GM12892 (cell line): ENCODE data around the gene MRPL14.
"Not testable (repeated sequence)": the region's sequence is repeated elsewhere in the genome, so short reads cannot be mapped to it uniquely, and the experiment has no call there.

ENCODE experiments used
- DNase-seq: peaks from one replicate; pipeline ENCODE4 v3.0.0; 2011; ENCODE audit not compliant: insufficient read length
- FAIRE-seq: peaks from 2 replicates; lab custom pipeline; 2011; peaks lifted over from hg19 to GRCh38; lab: Jason Lieb, UNC
- POLR2A ChIP-seq: IDR thresholded peaks from 2 replicates; pipeline ENCODE4 v1.6.1; 2011; ENCODE audit warnings: low read depth, low read length, control low read depth
- POLR2AphosphoS5 ChIP-seq: IDR thresholded peaks from 2 replicates; pipeline ENCODE4 v1.6.1; 2011; ENCODE audit warnings: low read depth, low read length, control low read depth
- TAF1 ChIP-seq: IDR thresholded peaks from 2 replicates; pipeline ENCODE4 v1.6.1; 2011; ENCODE audit warnings: low read depth, mild to moderate bottlenecking, control low read depth, low read length, borderline replicate concordance

MRPL14 gene

GRCh38 chr6:44099192-44099591 is 28.1 kb downstream of the MRPL14 start:
- FAIRE-seq (no peak), DNase-seq (no peak)
- TF ChIP-seq POLR2AphosphoS5 (no peak), TAF1 (no peak), POLR2A (no peak)

DNA sequence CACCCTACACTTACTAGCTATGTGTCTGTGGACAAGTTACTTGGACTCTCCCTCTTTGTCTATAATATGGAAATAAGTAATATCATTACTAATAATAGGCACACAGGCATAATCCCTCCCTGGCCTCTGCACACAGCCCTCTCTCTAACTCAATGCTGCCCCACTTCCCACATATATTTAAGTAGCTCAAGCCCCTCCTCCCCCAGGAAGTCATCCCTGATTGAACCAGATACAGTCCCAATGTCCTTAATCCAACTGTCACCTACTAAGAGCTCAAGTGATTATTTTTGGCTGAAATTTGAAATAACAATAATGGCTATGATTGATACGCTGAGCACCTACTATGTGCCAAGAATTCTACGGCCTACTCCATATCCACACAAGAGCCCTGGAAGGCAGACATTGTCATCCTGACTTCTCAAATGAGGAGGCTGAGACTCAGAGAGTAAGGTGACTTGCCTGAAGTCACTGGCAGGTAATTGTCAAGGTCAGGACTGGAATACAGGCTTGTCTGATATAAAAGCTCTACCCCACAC is 29.4 kb downstream of the MRPL14 start:
- no peak for DNase-seq
- no peak for FAIRE-seq
- TF ChIP-seq POLR2A (no peak), TAF1 (no peak), POLR2AphosphoS5 (no peak)

DNA sequence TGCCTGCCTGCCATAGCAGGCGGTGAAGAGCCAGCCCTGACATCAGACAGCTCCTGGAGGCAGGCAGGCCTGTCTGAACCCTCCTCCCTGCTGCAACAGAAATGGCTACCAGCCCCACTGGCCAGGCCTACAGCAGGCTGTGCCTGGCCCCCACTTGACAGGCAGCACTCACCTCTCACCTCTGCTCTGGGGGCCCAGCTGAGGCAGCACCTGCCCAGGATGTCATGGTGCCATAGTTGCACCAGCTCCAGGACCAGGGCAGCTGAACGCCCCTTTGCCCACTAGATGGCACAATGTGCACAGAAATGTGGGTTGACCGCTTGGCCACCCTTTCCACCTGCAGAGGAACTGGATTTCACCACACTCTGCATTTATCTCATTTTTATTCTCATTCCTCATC is 30.6 kb downstream of the MRPL14 start:
- FAIRE-seq: peak; percentile 70
- peak; percentile 69 for DNase-seq
- no peak for TF ChIP-seq POLR2A
- no peak for TF ChIP-seq TAF1
- no peak for TF ChIP-seq POLR2AphosphoS5

DNA sequence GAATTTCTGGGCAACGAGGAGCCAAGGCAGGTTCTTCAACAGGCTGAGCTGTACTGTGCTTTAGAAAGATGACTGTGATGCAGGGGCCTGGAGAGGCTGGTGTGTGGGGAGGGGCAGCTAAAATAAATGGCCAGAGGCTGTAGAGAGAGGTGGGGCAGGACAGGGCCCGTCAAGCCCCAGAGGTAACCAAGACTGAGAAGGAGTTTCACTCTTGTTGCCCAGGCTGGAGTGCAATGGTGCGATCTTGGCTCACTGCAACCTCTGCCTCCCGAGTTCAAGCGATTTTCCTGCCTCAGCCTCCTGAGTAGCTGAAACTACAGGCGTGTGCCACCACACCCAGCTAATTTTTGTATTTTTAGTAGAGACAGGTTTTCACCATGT is 32.0 kb downstream of the MRPL14 start:
- not testable (repeated sequence) for FAIRE-seq, DNase-seq

- DNase-seq (no peak), FAIRE-seq (no peak)
- no peak for TF ChIP-seq TAF1
- TF ChIP-seq POLR2A: no peak
- TF ChIP-seq POLR2AphosphoS5: no peak
These were observed 32.6 kb downstream of the MRPL14 start for GRCh38 chr6:44094403-44095242.

- TF ChIP-seq POLR2A (no peak), TAF1 (no peak), POLR2AphosphoS5 (no peak)
- DNase-seq (no peak), FAIRE-seq (no peak)
These were observed 33.4 kb downstream of the MRPL14 start for GRCh38 chr6:44093750-44094402.

DNA sequence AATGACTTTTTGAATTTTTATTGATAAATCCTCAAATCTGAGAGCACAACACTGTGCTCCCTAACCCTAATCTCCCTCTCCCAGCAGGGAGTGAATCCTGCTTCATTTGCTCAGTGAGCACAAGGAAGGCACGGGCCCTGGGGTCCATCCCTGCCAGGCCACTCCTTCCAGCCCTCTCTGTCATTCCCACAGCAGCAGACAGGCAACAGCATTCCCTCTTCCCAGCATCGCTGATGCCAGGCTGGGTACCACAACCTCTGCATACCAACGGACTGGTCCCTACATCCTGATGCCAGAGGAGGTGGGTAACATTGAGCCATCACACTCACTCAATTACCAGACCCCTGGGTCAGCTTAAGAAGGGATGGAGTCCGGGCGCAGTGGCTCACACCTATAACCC is 34.2 kb downstream of the MRPL14 start:
- DNase-seq (no peak), FAIRE-seq (no peak)
- TF ChIP-seq TAF1 (no peak), POLR2A (no peak), POLR2AphosphoS5 (no peak)

DNA sequence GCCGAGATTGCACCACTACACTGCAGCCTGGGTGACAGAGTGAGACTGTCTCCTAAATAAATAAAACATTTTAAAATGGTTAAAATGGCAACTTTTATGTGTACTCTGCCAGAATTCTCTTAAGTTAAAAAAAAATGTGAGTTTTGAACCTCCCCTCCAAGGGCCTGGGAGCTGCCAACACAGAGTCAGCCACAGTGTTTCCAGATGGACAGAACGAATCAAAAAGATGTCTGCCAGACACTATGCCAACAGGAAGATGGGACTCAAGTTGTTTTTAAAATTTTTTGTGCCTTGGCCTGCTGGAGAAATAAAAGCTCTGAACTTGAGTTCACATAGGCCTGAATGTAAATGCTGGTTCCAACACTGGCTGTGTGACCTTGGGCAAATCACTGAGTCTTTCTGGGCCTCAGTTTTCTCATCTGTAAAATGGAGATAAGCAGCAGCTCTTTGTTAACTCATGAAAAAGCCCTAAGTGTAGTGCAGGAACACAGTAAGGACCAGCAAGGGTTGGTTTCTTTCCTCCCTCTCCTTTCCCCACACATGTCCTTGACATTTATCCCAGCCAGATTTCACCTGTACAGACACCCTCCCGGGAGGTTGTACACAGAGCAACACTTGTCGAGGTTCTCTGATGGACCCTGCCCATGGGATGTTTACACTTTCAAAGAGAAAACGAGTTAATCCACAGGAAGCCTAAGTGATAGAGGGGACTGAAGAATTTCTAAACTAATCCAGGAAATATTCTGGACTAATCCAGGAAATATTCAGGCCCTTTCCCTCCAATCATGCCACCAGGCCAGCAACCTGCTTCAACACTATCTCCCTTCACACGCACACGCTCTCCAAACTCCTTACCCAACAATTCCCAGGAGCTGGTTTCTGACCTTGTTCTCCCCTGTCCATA is 35.0 kb downstream of the MRPL14 start:
- no peak for FAIRE-seq
- no peak for TF ChIP-seq POLR2A
- no peak for TF ChIP-seq TAF1

GRCh38 chr6:44091356-44091755 is 35.9 kb downstream of the MRPL14 start:
- FAIRE-seq, DNase-seq: not testable (repeated sequence)

More for the DNA sequence above, 35.0 kb downstream of the MRPL14 start:
- no peak for DNase-seq

- DNase-seq: no peak
- FAIRE-seq: no peak
- TF ChIP-seq TAF1 (no peak), POLR2AphosphoS5 (no peak), POLR2A (no peak)
These were observed 36.8 kb downstream of the MRPL14 start for GRCh38 chr6:44090465-44090864.

- TF ChIP-seq POLR2A: no peak
- DNase-seq (no peak), FAIRE-seq (no peak)
These were observed 38.2 kb downstream of the MRPL14 start for GRCh38 chr6:44088827-44089590.
